ENCODE data around the gene ZC3H7A.

ZC3H7A gene

GRCh38 chr16:11797166-11797956 is at the start of gene ZC3H7A:
Gene ZC3H7A, minus strand, starts transcription at chr16:11797258. Its CDS starts 14,904 bp downstream, at chr16:11782354.
- Histone ChIP-seq H3K27ac (ENCODE audit: low read depth in 2 of 2, low read length in 2 of 2) (peak within 1 kb of the TSS; percentile 93 to 99), H3K9ac (ENCODE audit: low read depth in 1 of 2, low read length in 2 of 2) (peak within 1 kb of the TSS; percentile 98), H3K4me1 (ENCODE audit: control insufficient read depth in 2 of 2, insufficient read depth in 2 of 2, low read length in 2 of 2) (peaks cover 38 to 40% of the 10 kb centered on the region in 2 donors), H3K4me3 (ENCODE audit: low read length in 2 of 2) (peak within 1 kb of the TSS; percentile 88 to 95), H3K36me3 (ENCODE audit: control insufficient read depth in 2 of 2, insufficient read depth in 2 of 2, low read length in 2 of 2) (peaks cover 0 to 3% of the 10 kb centered on the region in 2 donors), H3K27me3 (ENCODE audit: control insufficient read depth in 2 of 2, insufficient read depth in 2 of 2, low read length in 2 of 2) (no peaks in the 10 kb centered on the region), H3K9me3 (ENCODE audit: control insufficient read depth in 2 of 2, low read length in 2 of 2) (no peaks in the 10 kb centered on the region)

GRCh38 chr16:11844499-11844898 is 47.4 kb upstream of the ZC3H7A start:
- no peak overlapping the region for H3K27ac ChIP-seq (ENCODE audit: low read depth in 2 of 2, low read length in 2 of 2)
- H3K36me3 ChIP-seq (ENCODE audit: control insufficient read depth in 2 of 2, insufficient read depth in 2 of 2, low read length in 2 of 2) = peaks cover 65 to 74% of the 10 kb centered on the region in 2 donors
- H3K9ac ChIP-seq (ENCODE audit: low read depth in 1 of 2, low read length in 2 of 2) = no peak overlapping the region
- H3K27me3 ChIP-seq (ENCODE audit: control insufficient read depth in 2 of 2, insufficient read depth in 2 of 2, low read length in 2 of 2) = no peaks in the 10 kb centered on the region
- H3K4me1 ChIP-seq (ENCODE audit: control insufficient read depth in 2 of 2, insufficient read depth in 2 of 2, low read length in 2 of 2) = no peaks in the 10 kb centered on the region
- no peaks in the 10 kb centered on the region for H3K9me3 ChIP-seq (ENCODE audit: control insufficient read depth in 2 of 2, low read length in 2 of 2)
- H3K4me3 ChIP-seq (ENCODE audit: low read length in 2 of 2) = no peak overlapping the region

GRCh38 chr16:11843861-11844260 is 46.8 kb upstream of the ZC3H7A start:
- H3K4me3 ChIP-seq (ENCODE audit: low read length in 2 of 2) = no peak overlapping the region
- no peaks in the 10 kb centered on the region for H3K4me1 ChIP-seq (ENCODE audit: control insufficient read depth in 2 of 2, insufficient read depth in 2 of 2, low read length in 2 of 2)
- H3K9me3 ChIP-seq (ENCODE audit: control insufficient read depth in 2 of 2, low read length in 2 of 2) = no peaks in the 10 kb centered on the region
- H3K36me3 ChIP-seq (ENCODE audit: control insufficient read depth in 2 of 2, insufficient read depth in 2 of 2, low read length in 2 of 2) = peaks cover 65 to 74% of the 10 kb centered on the region in 2 donors
- H3K9ac ChIP-seq (ENCODE audit: low read depth in 1 of 2, low read length in 2 of 2) = no peak overlapping the region
- no peaks in the 10 kb centered on the region for H3K27me3 ChIP-seq (ENCODE audit: control insufficient read depth in 2 of 2, insufficient read depth in 2 of 2, low read length in 2 of 2)
- no peak overlapping the region for H3K27ac ChIP-seq (ENCODE audit: low read depth in 2 of 2, low read length in 2 of 2)

- Histone ChIP-seq H3K9ac (ENCODE audit: low read depth in 1 of 2, low read length in 2 of 2) (no peak overlapping the region), H3K4me3 (ENCODE audit: low read length in 2 of 2) (no peak overlapping the region), H3K27ac (ENCODE audit: low read depth in 2 of 2, low read length in 2 of 2) (no peak overlapping the region), H3K9me3 (ENCODE audit: control insufficient read depth in 2 of 2, low read length in 2 of 2) (no peaks in the 10 kb centered on the region), H3K4me1 (ENCODE audit: control insufficient read depth in 2 of 2, insufficient read depth in 2 of 2, low read length in 2 of 2) (no peaks in the 10 kb centered on the region), H3K36me3 (ENCODE audit: control insufficient read depth in 2 of 2, insufficient read depth in 2 of 2, low read length in 2 of 2) (peaks cover 64 to 78% of the 10 kb centered on the region in 2 donors), H3K27me3 (ENCODE audit: control insufficient read depth in 2 of 2, insufficient read depth in 2 of 2, low read length in 2 of 2) (no peaks in the 10 kb centered on the region)
These were observed 46.1 kb upstream of the ZC3H7A start for GRCh38 chr16:11843206-11843605.

- H3K9ac ChIP-seq (ENCODE audit: low read depth in 1 of 2, low read length in 2 of 2) = no peak overlapping the region
- peaks cover 70 to 72% of the 10 kb centered on the region in 2 donors for H3K36me3 ChIP-seq (ENCODE audit: control insufficient read depth in 2 of 2, insufficient read depth in 2 of 2, low read length in 2 of 2)
These were observed 44.0 kb upstream of the ZC3H7A start for GRCh38 chr16:11841026-11841425.

GRCh38 chr16:11836650-11837244 is 39.7 kb upstream of the ZC3H7A start:
- no peak overlapping the region for H3K27ac ChIP-seq (ENCODE audit: low read depth in 2 of 2, low read length in 2 of 2)
- peaks cover 44 to 47% of the 10 kb centered on the region in 2 donors for H3K36me3 ChIP-seq (ENCODE audit: control insufficient read depth in 2 of 2, insufficient read depth in 2 of 2, low read length in 2 of 2)
- no peak overlapping the region for H3K9ac ChIP-seq (ENCODE audit: low read depth in 1 of 2, low read length in 2 of 2)

More at GRCh38 chr16:11841026-11841425, 44.0 kb upstream of the ZC3H7A start:
- Histone ChIP-seq H3K27ac (ENCODE audit: low read depth in 2 of 2, low read length in 2 of 2) (no peak overlapping the region), H3K4me1 (ENCODE audit: control insufficient read depth in 2 of 2, insufficient read depth in 2 of 2, low read length in 2 of 2) (no peaks in the 10 kb centered on the region), H3K4me3 (ENCODE audit: low read length in 2 of 2) (no peak overlapping the region), H3K27me3 (ENCODE audit: control insufficient read depth in 2 of 2, insufficient read depth in 2 of 2, low read length in 2 of 2) (no peaks in the 10 kb centered on the region), H3K9me3 (ENCODE audit: control insufficient read depth in 2 of 2, low read length in 2 of 2) (no peaks in the 10 kb centered on the region)

GRCh38 chr16:11835891-11836649 is 39.0 kb upstream of the ZC3H7A start:
- H3K36me3 ChIP-seq (ENCODE audit: control insufficient read depth in 2 of 2, insufficient read depth in 2 of 2, low read length in 2 of 2) = peaks cover 37 to 40% of the 10 kb centered on the region in 2 donors
- no peak overlapping the region for H3K4me3 ChIP-seq (ENCODE audit: low read length in 2 of 2)

More at GRCh38 chr16:11836650-11837244, 39.7 kb upstream of the ZC3H7A start:
- H3K27me3 ChIP-seq (ENCODE audit: control insufficient read depth in 2 of 2, insufficient read depth in 2 of 2, low read length in 2 of 2) = no peaks in the 10 kb centered on the region
- H3K4me3 ChIP-seq (ENCODE audit: low read length in 2 of 2) = no peak overlapping the region
- no peaks in the 10 kb centered on the region for H3K9me3 ChIP-seq (ENCODE audit: control insufficient read depth in 2 of 2, low read length in 2 of 2)
- no peaks in the 10 kb centered on the region for H3K4me1 ChIP-seq (ENCODE audit: control insufficient read depth in 2 of 2, insufficient read depth in 2 of 2, low read length in 2 of 2)

GRCh38 chr16:11835309-11835708 is 38.3 kb upstream of the ZC3H7A start:
- Histone ChIP-seq H3K36me3 (ENCODE audit: control insufficient read depth in 2 of 2, insufficient read depth in 2 of 2, low read length in 2 of 2) (peaks cover 29 to 33% of the 10 kb centered on the region in 2 donors), H3K27ac (ENCODE audit: low read depth in 2 of 2, low read length in 2 of 2) (no peak overlapping the region), H3K27me3 (ENCODE audit: control insufficient read depth in 2 of 2, insufficient read depth in 2 of 2, low read length in 2 of 2) (no peaks in the 10 kb centered on the region), H3K4me3 (ENCODE audit: low read length in 2 of 2) (no peak overlapping the region), H3K9me3 (ENCODE audit: control insufficient read depth in 2 of 2, low read length in 2 of 2) (no peaks in the 10 kb centered on the region), H3K4me1 (ENCODE audit: control insufficient read depth in 2 of 2, insufficient read depth in 2 of 2, low read length in 2 of 2) (no peaks in the 10 kb centered on the region), H3K9ac (ENCODE audit: low read depth in 1 of 2, low read length in 2 of 2) (no peak overlapping the region)

More at GRCh38 chr16:11835891-11836649, 39.0 kb upstream of the ZC3H7A start:
- Histone ChIP-seq H3K27me3 (ENCODE audit: control insufficient read depth in 2 of 2, insufficient read depth in 2 of 2, low read length in 2 of 2) (no peaks in the 10 kb centered on the region), H3K9me3 (ENCODE audit: control insufficient read depth in 2 of 2, low read length in 2 of 2) (no peaks in the 10 kb centered on the region), H3K9ac (ENCODE audit: low read depth in 1 of 2, low read length in 2 of 2) (no peak overlapping the region), H3K27ac (ENCODE audit: low read depth in 2 of 2, low read length in 2 of 2) (no peak overlapping the region), H3K4me1 (ENCODE audit: control insufficient read depth in 2 of 2, insufficient read depth in 2 of 2, low read length in 2 of 2) (no peaks in the 10 kb centered on the region)

GRCh38 chr16:11833951-11834695 is 37.1 kb upstream of the ZC3H7A start:
- Histone ChIP-seq H3K36me3 (ENCODE audit: control insufficient read depth in 2 of 2, insufficient read depth in 2 of 2, low read length in 2 of 2) (peaks cover 19 to 23% of the 10 kb centered on the region in 2 donors), H3K9me3 (ENCODE audit: control insufficient read depth in 2 of 2, low read length in 2 of 2) (no peaks in the 10 kb centered on the region), H3K9ac (ENCODE audit: low read depth in 1 of 2, low read length in 2 of 2) (no peak overlapping the region), H3K27ac (ENCODE audit: low read depth in 2 of 2, low read length in 2 of 2) (no peak overlapping the region), H3K4me3 (ENCODE audit: low read length in 2 of 2) (no peak overlapping the region), H3K4me1 (ENCODE audit: control insufficient read depth in 2 of 2, insufficient read depth in 2 of 2, low read length in 2 of 2) (no peaks in the 10 kb centered on the region), H3K27me3 (ENCODE audit: control insufficient read depth in 2 of 2, insufficient read depth in 2 of 2, low read length in 2 of 2) (no peaks in the 10 kb centered on the region)

Measured in mucosa of rectum (tissue), 2 donors.